Upper lobe of right lung (tissue), 1 donor: ENCODE data around the gene PPM1B. TPM values are rescaled to one million over a fixed set of nuclear protein-coding genes. Genes with fewer than 3 reads are reported as not detected.
"Not testable (repeated sequence)": the region's sequence is repeated elsewhere in the genome, so short reads cannot be mapped to it uniquely, and the experiment has no call there.

Source experiments
- ATAC-seq: fragments of 200-7000 bp; cut with Tn5 transposase; one replicate; pipeline ENCODE4 v1.9.1; 2020; ENCODE audit warnings: mild to moderate bottlenecking, moderate library complexity
- DNase-seq: peaks from one replicate; pipeline ENCODE4 v3.0.0-alpha.2; 2020
- H3K27ac ChIP-seq: fragments of 200-600 bp; one replicate; pipeline ENCODE4 v1.8.0; 2022
- H3K27me3 ChIP-seq: fragments of 200-600 bp; one replicate; pipeline ENCODE4 v1.8.0; 2022; ENCODE audit warnings: mild to moderate bottlenecking
- H3K36me3 ChIP-seq: fragments of 200-600 bp; one replicate; pipeline ENCODE4 v1.8.0; 2022
- H3K4me1 ChIP-seq: fragments of 200-600 bp; one replicate; pipeline ENCODE4 v1.8.0; 2022
- H3K4me3 ChIP-seq: fragments of 200-600 bp; one replicate; pipeline ENCODE4 v1.8.0; 2022; ENCODE audit warnings: mild to moderate bottlenecking
- H3K9me3 ChIP-seq: fragments of 200-600 bp; one replicate; pipeline ENCODE4 v1.8.0; 2022
- intact Hi-C: fragments of 100-400 bp; cut with DNase I; formaldehyde crosslinking; loops from one replicate; pipeline ENCODE4 v1.11.0; 2022
- total RNA-seq: library from RNA; stranded (reverse); fragmentation: NEBNext Ultra II Directional; extraction: Animal tissue kit (Norgen Biotek cat#: 25700); gene quantifications from one replicate; pipeline ENCODE4 v1.2.1, GENCODE V29; 2021
- TF ChIP-seq, protein P1 (sequence below): fragments of 200-600 bp; IDR thresholded peaks from one replicate; pipeline ENCODE4 v1.8.0; 2022; ENCODE audit warnings: antibody characterized with exemption
- donor health status: DM: no; HTN: yes; CAD: no; lungs with severe emphysema.

Gene PPM1B
- total RNA-seq, 1 donor from 2014 or later, result 45.8 TPM

GRCh38 chr2:44245083-44245861, 76.6 kb downstream of the PPM1B start:
- ATAC-seq, result peak; percentile 73
- Histone ChIP-seq H3K4me3 (no peak overlapping the region), H3K27me3 (no peaks in the 10 kb centered on the region), H3K9me3 (no peaks in the 10 kb centered on the region), H3K36me3 (no peaks in the 10 kb centered on the region), H3K27ac (peak overlapping the region; percentile 9), H3K4me1 (peaks cover 19% of the 10 kb centered on the region)
- TF ChIP-seq, protein P1, sequence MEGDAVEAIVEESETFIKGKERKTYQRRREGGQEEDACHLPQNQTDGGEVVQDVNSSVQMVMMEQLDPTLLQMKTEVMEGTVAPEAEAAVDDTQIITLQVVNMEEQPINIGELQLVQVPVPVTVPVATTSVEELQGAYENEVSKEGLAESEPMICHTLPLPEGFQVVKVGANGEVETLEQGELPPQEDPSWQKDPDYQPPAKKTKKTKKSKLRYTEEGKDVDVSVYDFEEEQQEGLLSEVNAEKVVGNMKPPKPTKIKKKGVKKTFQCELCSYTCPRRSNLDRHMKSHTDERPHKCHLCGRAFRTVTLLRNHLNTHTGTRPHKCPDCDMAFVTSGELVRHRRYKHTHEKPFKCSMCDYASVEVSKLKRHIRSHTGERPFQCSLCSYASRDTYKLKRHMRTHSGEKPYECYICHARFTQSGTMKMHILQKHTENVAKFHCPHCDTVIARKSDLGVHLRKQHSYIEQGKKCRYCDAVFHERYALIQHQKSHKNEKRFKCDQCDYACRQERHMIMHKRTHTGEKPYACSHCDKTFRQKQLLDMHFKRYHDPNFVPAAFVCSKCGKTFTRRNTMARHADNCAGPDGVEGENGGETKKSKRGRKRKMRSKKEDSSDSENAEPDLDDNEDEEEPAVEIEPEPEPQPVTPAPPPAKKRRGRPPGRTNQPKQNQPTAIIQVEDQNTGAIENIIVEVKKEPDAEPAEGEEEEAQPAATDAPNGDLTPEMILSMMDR, result no peak
- intact Hi-C loops, result no loop called here
- no peak for DNase-seq

- Histone ChIP-seq H3K36me3 (no peaks in the 10 kb centered on the region), H3K9me3 (no peaks in the 10 kb centered on the region), H3K4me1 (peaks cover 19% of the 10 kb centered on the region), H3K27me3 (no peaks in the 10 kb centered on the region), H3K27ac (no peak overlapping the region), H3K4me3 (no peak overlapping the region)
- ATAC-seq, result no peak
- intact Hi-C loops, result no loop called here
- TF ChIP-seq, protein P1, result no peak
- DNase-seq, result no peak
Observed at GRCh38 chr2:44246436-44246835, 77.8 kb downstream of the PPM1B start.

DNA sequence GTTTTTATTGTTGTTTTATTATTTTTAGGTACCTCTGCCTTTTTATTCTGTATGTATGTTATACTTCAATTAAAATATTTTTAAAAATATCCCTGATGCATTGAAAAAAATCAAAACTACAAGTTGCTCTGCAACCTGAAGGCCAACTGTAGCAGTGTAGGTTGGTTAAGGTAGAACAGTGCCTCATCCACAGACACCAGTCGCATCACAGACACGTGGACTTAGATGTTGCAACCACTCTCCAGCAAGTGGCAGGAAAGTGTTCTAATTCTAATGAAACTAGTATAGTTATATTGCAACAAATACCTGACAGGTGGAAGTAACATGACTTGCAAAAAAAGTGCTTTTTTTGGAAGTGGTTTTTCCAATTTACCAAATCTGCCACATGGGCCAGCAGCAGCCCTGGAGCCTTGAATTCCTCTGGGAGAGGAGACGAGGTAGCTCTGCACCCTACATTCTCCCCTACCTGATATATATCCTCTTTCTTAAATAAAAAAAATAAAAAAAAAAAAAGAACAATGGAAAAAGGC, 78.2 kb downstream of the PPM1B start:
- intact Hi-C loops, result no loop called here
- no peaks in the 10 kb centered on the region for H3K27me3 ChIP-seq
- H3K36me3 ChIP-seq, result no peaks in the 10 kb centered on the region
- H3K9me3 ChIP-seq, result no peaks in the 10 kb centered on the region
- DNase-seq (no peak), ATAC-seq (no peak)
- TF ChIP-seq, protein P1, result no peak
- H3K4me1 ChIP-seq, result peaks cover 19% of the 10 kb centered on the region
- H3K4me3 ChIP-seq, result no peak overlapping the region
- H3K27ac ChIP-seq, result no peak overlapping the region

DNA sequence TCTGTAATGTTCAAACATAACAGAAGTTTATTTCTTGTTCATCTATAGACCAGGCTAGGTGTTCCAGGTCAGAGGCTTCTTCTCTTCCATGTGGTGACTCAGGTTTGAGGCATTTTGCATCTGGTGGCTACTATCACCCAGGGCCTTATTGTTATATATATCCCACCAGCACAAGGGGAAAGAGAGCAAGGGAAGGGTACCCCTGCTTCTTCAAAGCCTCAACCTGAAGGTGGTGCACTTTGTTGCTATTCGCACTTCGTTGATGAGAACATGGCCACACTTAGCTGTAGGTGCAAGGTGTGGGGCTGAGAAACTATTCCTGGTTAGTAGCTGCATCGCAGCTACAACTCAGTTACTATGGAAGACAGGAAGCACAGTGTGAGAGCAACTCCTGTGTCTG, 79.2 kb downstream of the PPM1B start:
- H3K27me3 ChIP-seq, result no peaks in the 10 kb centered on the region
- H3K4me3 ChIP-seq, result no peak overlapping the region
- H3K4me1 ChIP-seq, result peaks cover 19% of the 10 kb centered on the region
- no peaks in the 10 kb centered on the region for H3K36me3 ChIP-seq
- no peaks in the 10 kb centered on the region for H3K9me3 ChIP-seq
- no peak overlapping the region for H3K27ac ChIP-seq
- TF ChIP-seq, protein P1, result no peak
- no peak for ATAC-seq
- DNase-seq, result no peak
- intact Hi-C loops, result no loop called here

GRCh38 chr2:44249269-44249668, 80.6 kb downstream of the PPM1B start:
- H3K27me3 ChIP-seq, H3K4me3 ChIP-seq, H3K36me3 ChIP-seq, DNase-seq, H3K27ac ChIP-seq, ATAC-seq, H3K9me3 ChIP-seq, intact Hi-C loops: not testable (repeated sequence)
- H3K4me1 ChIP-seq, result peaks cover 19% of the 10 kb centered on the region

- Histone ChIP-seq H3K4me1 (peaks cover 9% of the 10 kb centered on the region), H3K4me3 (no peak overlapping the region), H3K36me3 (no peaks in the 10 kb centered on the region), H3K27me3 (no peaks in the 10 kb centered on the region), H3K27ac (no peak overlapping the region), H3K9me3 (no peaks in the 10 kb centered on the region)
- intact Hi-C loops, result no loop called here
- TF ChIP-seq, protein P1, result no peak
- DNase-seq (no peak), ATAC-seq (no peak)
Observed at GRCh38 chr2:44250376-44250775, 81.7 kb downstream of the PPM1B start.
